Parathyroid adenoma (tissue), 2 donors: Measurements from ENCODE around the gene CCL13.

Source experiments
- H2AFZ ChIP-seq: fragments of 300-600 bp; sonication (generic); one replicate; pipeline ENCODE4 v1.7.0; 2017; ENCODE audit warnings: antibody characterized with exemption, mild to moderate bottlenecking
- H3K27ac ChIP-seq: fragments of 300-600 bp; sonication (generic); one replicate; pipeline ENCODE4 v1.7.0; 2017
- H3K27me3 ChIP-seq: fragments of 300-600 bp; sonication (generic); one replicate; pipeline ENCODE4 v1.7.0; 2017; ENCODE audit warnings: low read length; ENCODE audit not compliant: control insufficient read depth, insufficient read depth
- H3K36me3 ChIP-seq: fragments of 300-600 bp; sonication (generic); one replicate; pipeline ENCODE4 v1.7.0; 2017; ENCODE audit warnings: low read length; ENCODE audit not compliant: control insufficient read depth, insufficient read depth
- H3K4me1 ChIP-seq: fragments of 300-600 bp; sonication (generic); one replicate; pipeline ENCODE4 v1.7.0; 2017; ENCODE audit warnings: control low read depth
- H3K4me2 ChIP-seq: fragments of 300-600 bp; sonication (generic); one replicate; pipeline ENCODE4 v1.7.0; 2017; ENCODE audit warnings: low read length
- H3K4me3 ChIP-seq: fragments of 300-600 bp; sonication (generic); one replicate; pipeline ENCODE4 v1.7.0; 2017; ENCODE audit warnings: low read depth, low read length
- H3K79me2 ChIP-seq: fragments of 300-600 bp; sonication (generic); one replicate; pipeline ENCODE4 v1.7.0; 2017; ENCODE audit warnings: control low read depth
- H3K9ac ChIP-seq: fragments of 300-600 bp; sonication (generic); one replicate; pipeline ENCODE4 v1.7.0; 2017; ENCODE audit warnings: mild to moderate bottlenecking
- H3K9me3 ChIP-seq: fragments of 300-600 bp; sonication (generic); one replicate; pipeline ENCODE4 v1.7.0; 2017; ENCODE audit warnings: low read length; ENCODE audit not compliant: control insufficient read depth
- TF ChIP-seq, protein P1 (sequence below): fragments of 300-600 bp; sonication (generic); IDR thresholded peaks from one replicate; pipeline ENCODE4 v1.7.0; 2017; ENCODE audit warnings: antibody characterized with exemption, mild to moderate bottlenecking
- donor health status: primary hyperparathyroidism.

Gene CCL13

DNA sequence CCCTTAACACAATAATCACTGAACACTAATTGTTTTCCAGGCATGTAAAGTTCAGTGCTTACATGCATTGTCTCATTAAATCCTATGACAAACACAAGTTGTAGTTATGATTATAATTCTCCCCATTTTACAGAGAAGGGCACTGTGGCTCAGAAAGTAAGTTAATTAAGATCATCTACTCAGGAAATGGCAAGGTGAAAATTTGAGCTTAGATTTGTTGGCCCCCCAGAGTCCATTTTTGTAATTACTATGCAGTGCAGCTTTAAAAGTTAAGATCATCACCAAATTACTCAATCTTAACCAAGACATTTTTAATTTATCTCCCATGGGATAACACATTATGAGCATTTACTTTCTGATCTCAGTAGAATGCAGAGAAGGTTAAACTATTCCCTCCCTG is 41.0 kb downstream of the CCL13 start:
- H3K36me3 ChIP-seq = no peaks in the 10 kb centered on the region
- no peaks in the 10 kb centered on the region for H3K79me2 ChIP-seq
- no peak overlapping the region for H2AFZ ChIP-seq
- TF ChIP-seq, protein P1, sequence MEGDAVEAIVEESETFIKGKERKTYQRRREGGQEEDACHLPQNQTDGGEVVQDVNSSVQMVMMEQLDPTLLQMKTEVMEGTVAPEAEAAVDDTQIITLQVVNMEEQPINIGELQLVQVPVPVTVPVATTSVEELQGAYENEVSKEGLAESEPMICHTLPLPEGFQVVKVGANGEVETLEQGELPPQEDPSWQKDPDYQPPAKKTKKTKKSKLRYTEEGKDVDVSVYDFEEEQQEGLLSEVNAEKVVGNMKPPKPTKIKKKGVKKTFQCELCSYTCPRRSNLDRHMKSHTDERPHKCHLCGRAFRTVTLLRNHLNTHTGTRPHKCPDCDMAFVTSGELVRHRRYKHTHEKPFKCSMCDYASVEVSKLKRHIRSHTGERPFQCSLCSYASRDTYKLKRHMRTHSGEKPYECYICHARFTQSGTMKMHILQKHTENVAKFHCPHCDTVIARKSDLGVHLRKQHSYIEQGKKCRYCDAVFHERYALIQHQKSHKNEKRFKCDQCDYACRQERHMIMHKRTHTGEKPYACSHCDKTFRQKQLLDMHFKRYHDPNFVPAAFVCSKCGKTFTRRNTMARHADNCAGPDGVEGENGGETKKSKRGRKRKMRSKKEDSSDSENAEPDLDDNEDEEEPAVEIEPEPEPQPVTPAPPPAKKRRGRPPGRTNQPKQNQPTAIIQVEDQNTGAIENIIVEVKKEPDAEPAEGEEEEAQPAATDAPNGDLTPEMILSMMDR = no peak
- H3K9ac ChIP-seq = no peak overlapping the region
- H3K4me3 ChIP-seq = no peak overlapping the region
- no peaks in the 10 kb centered on the region for H3K4me1 ChIP-seq
- H3K27me3 ChIP-seq = no peaks in the 10 kb centered on the region
- H3K9me3 ChIP-seq = no peaks in the 10 kb centered on the region
- H3K4me2 ChIP-seq = no peak overlapping the region
- no peak overlapping the region for H3K27ac ChIP-seq

DNA sequence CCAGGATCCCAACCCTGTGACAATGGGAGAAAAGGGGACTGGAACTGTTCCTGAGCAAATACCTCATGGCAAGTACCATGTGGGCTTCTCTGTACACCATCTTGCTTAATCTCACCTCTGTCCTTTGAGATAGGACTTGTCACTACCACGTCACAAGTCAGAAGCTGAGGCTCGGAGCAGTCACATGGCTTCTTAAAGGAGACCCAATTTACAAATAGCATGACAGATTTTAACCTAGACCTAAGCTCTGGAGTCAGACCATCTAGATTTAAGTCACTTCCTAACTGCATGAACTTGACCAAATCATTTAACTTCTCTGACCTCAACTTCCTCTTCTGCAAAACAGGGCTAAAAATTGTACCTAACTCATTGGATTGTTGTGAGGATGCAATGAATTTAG is 42.7 kb downstream of the CCL13 start:
- no peaks in the 10 kb centered on the region for H3K36me3 ChIP-seq
- H3K4me3 ChIP-seq = no peak overlapping the region
- H3K79me2 ChIP-seq = no peaks in the 10 kb centered on the region
- no peak overlapping the region for H3K4me2 ChIP-seq
- no peak overlapping the region for H3K27ac ChIP-seq
- no peaks in the 10 kb centered on the region for H3K4me1 ChIP-seq
- H3K9me3 ChIP-seq = no peaks in the 10 kb centered on the region
- TF ChIP-seq, protein P1 = no peak
- H3K27me3 ChIP-seq = no peaks in the 10 kb centered on the region
- no peak overlapping the region for H2AFZ ChIP-seq
- no peak overlapping the region for H3K9ac ChIP-seq

DNA sequence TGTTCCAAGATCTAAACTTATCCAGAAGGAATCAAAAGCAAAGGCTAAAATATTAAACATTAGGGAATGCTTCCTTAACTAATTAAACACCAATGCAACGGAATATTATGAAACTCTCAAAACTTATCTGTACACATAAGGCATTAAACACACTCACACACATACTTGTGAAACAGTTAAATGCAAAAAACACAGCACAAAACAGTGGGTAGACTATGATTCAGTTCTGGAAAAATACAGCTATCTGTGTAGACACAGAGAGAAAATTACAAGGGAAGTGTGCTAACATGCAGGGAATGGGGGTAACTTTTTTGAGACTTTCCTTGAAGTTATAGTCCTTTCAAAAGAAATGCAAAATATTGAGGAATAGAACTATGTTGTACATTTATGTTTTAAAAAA is 43.4 kb downstream of the CCL13 start:
- H3K9ac ChIP-seq = no peak overlapping the region
- no peak overlapping the region for H2AFZ ChIP-seq
- no peak overlapping the region for H3K4me2 ChIP-seq
- no peak overlapping the region for H3K4me3 ChIP-seq
- no peaks in the 10 kb centered on the region for H3K36me3 ChIP-seq
- TF ChIP-seq, protein P1 = no peak
- H3K9me3 ChIP-seq = no peaks in the 10 kb centered on the region
- H3K4me1 ChIP-seq = no peaks in the 10 kb centered on the region
- no peaks in the 10 kb centered on the region for H3K27me3 ChIP-seq
- H3K27ac ChIP-seq = no peak overlapping the region
- no peaks in the 10 kb centered on the region for H3K79me2 ChIP-seq

DNA sequence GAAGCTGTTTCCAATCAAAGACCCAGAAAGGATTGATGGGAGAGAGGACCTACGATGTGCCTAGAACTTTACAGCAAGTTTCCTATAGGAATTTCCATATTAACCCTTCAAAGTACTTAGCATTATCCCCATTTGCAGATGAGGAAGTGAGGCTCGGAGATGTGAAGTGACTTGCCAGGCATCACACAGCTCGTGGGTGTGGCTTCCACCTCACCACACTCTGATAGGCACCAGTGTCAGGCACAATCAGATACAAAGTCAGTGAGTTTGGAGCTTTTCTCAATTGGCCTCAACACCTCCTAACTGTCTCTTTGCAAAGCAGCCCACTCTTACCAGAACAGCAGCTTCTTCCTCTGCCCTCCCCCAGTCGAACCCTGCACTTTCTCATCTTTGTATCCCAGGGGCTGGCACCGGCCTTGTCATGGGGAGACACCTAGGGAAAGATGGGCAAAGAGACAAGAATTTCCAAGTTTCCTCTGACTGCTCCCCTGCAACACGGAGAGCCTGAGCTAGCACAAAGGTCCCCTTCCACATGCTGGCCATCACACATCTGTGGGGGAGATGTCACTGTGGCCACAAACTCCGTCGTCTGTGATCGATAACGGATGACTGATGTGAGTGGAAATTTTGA is 44.1 kb downstream of the CCL13 start:
- H3K27me3 ChIP-seq = no peaks in the 10 kb centered on the region
- H3K4me2 ChIP-seq = no peak overlapping the region
- no peak overlapping the region for H3K4me3 ChIP-seq

More for the DNA sequence above, 44.1 kb downstream of the CCL13 start:
- Histone ChIP-seq H3K9ac (no peak overlapping the region), H3K9me3 (no peaks in the 10 kb centered on the region), H3K4me1 (no peaks in the 10 kb centered on the region), H3K27ac (no peak overlapping the region), H3K36me3 (no peaks in the 10 kb centered on the region), H2AFZ (no peak overlapping the region), H3K79me2 (no peaks in the 10 kb centered on the region)
- TF ChIP-seq, protein P1 = no peak
